Islet of Langerhans (tissue), 1 donor: ENCODE measurements around the gene MYO9B.

Experiments
- FAIRE-seq: peaks from one replicate; lab custom pipeline; 2011; peaks lifted over from hg19 to GRCh38; lab: Jason Lieb, UNC

The MYO9B gene, protein sequence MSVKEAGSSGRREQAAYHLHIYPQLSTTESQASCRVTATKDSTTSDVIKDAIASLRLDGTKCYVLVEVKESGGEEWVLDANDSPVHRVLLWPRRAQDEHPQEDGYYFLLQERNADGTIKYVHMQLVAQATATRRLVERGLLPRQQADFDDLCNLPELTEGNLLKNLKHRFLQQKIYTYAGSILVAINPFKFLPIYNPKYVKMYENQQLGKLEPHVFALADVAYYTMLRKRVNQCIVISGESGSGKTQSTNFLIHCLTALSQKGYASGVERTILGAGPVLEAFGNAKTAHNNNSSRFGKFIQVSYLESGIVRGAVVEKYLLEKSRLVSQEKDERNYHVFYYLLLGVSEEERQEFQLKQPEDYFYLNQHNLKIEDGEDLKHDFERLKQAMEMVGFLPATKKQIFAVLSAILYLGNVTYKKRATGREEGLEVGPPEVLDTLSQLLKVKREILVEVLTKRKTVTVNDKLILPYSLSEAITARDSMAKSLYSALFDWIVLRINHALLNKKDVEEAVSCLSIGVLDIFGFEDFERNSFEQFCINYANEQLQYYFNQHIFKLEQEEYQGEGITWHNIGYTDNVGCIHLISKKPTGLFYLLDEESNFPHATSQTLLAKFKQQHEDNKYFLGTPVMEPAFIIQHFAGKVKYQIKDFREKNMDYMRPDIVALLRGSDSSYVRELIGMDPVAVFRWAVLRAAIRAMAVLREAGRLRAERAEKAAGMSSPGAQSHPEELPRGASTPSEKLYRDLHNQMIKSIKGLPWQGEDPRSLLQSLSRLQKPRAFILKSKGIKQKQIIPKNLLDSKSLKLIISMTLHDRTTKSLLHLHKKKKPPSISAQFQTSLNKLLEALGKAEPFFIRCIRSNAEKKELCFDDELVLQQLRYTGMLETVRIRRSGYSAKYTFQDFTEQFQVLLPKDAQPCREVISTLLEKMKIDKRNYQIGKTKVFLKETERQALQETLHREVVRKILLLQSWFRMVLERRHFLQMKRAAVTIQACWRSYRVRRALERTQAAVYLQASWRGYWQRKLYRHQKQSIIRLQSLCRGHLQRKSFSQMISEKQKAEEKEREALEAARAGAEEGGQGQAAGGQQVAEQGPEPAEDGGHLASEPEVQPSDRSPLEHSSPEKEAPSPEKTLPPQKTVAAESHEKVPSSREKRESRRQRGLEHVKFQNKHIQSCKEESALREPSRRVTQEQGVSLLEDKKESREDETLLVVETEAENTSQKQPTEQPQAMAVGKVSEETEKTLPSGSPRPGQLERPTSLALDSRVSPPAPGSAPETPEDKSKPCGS (N-terminal part only)

DNA sequence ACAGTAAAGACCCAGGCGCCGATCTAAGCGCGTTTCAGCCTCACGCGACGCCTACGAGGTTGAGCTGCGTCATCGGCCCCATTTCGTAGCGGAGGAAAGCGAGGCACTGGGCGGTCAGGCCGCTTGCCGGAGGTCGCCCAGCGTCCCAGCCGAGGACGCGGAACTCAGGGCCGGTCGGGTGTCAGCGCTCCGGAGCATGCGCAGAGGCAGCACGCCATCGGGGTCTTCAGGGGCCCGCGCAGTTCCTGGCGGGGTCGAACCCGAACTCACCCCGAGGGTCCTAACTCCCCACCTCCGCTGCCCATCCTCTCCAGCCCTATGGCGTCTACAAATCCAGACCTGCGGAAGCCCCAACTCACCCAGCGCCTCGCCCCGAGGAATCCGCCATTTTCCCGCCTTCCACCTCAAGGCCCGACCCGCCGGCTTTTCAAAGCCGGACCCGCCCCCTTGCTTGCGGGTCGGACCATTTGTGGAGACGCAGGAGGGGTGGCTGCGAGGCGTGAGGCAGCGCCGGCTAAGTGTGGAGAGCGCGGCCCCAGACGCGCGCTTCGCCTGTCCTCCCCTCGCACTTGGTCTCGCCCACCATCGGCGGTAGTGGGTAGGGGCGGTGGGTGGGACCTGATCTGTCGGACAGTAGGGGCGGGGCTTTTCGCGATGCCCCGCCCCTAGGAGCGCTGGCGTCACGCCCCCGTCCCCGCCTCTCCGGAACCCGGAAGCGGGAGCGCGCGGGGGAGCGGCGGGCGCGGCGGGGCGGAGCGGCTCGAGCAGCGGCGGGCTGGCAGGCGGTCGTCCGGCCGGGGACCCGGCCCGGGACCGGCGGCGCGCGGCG is at the start of gene MYO9B, which contains the start of gene HAUS8:
Gene MYO9B, plus strand, starts transcription at position 743 of the 829 bp plus-strand sequence. CDS start 25,941 bp downstream, outside the sequence.
Gene HAUS8, minus strand, starts transcription at position 418 of the 829 bp plus-strand sequence. Its CDS starts 30 bp downstream, at position 388.
- FAIRE-seq, result no peak

DNA sequence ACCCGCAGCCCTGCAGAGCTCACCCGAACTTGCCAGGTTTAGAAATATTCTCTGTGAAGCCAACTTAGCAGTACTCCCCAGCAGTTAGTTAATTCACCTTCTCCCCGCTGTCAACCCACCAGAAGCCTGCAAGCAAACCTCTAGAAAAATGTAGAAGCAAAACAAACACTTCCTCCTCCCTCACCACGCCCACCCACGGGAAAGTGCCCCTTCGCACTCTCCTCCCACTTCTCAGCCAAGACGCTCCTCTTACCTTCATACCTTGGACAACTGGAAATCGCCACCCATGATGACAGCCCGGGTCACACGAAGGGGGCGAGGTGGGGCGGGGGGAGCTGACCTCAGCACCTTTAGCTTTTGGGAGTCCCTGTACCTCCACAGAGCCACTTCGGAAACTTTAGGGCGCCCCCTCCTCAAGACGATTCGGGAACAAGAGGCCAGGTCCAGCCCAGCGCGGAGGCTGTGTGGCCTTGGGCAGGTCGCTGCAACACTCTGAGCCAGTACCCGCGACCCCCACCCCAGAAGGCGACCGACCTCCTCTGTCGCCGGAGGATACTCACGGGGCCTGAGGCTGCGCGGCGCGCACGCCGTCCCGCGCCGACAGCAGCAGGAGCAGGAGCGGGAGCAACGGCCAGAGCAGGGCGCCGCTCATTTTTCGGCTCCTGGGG is 49.5 kb upstream of the MYO9B start:
- no peak for FAIRE-seq

- no peak for FAIRE-seq
Observed at GRCh38 chr19:17026706-17027534, 48.7 kb upstream of the MYO9B start, which contains the start of gene CPAMD8. Gene CPAMD8, minus strand, starts transcription at chr19:17026810. Its CDS starts 168 bp downstream, at chr19:17026642.

- no peak for FAIRE-seq
Observed at GRCh38 chr19:17027535-17027975, 48.0 kb upstream of the MYO9B start.

DNA sequence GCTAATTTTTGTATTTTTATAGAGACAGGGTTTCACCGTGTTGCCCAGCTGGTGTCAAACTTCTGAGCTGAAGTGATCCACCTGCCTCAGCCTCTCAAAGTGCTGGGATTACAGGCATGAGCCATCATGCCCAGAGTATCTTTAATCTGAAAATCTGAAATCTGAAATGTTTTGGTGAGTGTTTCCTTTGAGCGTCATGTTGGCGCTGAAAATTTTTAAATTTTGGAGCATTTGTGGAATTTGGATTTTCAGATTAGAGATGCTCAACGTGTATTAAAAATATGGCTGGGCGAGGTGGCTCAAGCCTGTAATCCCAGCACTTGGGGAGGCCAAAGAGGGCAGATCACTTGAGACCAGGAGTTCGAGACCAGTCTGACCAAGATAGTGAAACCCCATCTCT is 43.8 kb upstream of the MYO9B start:
- FAIRE-seq, result no peak

DNA sequence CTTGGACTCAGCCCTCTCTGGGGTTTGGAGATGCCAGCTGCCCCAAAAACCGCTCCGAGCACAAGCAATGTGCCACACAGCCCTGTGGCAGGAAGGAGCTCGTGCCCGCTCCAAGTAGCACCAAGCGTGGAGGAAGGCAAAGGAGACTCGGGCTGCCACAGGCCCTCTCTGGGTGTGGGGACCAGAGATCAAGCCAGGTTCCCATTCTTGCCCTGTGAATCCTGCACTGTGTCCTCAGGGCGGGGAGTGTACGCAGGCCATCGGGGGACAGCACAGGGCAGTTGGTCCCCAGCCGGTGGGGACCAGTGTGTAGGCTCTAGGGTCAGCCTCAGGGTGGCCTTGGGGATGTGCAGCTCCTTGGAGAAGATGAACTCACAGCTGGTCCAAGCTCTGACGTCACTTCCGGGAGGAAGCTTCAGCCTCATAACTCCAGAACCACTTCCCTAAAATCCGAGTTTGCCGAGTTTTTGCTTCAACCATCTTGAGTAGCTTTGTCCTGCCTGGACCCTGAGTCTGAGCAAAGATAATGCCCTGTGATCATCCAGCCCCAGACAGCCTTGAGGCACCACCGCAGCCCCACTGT is 39.6 kb upstream of the MYO9B start:
- FAIRE-seq, result no peak

GRCh38 chr19:17036640-17037039 is 38.9 kb upstream of the MYO9B start:
- no peak for FAIRE-seq

- no peak for FAIRE-seq
Observed at GRCh38 chr19:17037184-17037583, 38.4 kb upstream of the MYO9B start.

DNA sequence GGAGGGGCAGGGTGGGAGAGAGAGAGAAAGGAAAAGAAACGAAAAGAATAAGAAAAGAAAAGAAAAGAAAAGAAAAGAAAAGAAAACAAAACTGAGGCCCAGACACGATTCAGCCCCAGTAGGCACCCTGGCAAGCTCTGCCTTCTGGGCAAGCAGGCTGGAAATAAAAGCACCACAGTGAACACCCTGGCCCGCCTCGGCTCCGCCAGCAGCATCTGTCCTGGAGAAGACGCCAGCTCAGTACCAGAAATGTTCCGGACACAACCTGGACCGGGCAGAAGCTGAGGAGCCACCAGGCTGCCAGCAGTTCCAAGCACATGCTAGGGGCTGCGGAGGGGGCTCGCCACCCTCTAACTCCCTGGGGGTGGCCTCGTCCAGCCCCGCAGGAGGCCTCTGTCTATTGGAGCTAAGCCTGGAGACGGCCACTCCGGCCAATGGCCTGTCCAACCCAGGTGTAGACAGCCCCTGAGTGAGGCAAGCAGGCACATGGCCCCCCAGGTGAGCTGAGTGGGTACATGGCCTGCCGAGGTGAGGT is 37.5 kb upstream of the MYO9B start:
- FAIRE-seq, result no peak

- FAIRE-seq, result no peak
Observed at GRCh38 chr19:17041976-17042375, 33.6 kb upstream of the MYO9B start.

- FAIRE-seq, result no peak
Observed at GRCh38 chr19:17043744-17044143, 31.8 kb upstream of the MYO9B start.

DNA sequence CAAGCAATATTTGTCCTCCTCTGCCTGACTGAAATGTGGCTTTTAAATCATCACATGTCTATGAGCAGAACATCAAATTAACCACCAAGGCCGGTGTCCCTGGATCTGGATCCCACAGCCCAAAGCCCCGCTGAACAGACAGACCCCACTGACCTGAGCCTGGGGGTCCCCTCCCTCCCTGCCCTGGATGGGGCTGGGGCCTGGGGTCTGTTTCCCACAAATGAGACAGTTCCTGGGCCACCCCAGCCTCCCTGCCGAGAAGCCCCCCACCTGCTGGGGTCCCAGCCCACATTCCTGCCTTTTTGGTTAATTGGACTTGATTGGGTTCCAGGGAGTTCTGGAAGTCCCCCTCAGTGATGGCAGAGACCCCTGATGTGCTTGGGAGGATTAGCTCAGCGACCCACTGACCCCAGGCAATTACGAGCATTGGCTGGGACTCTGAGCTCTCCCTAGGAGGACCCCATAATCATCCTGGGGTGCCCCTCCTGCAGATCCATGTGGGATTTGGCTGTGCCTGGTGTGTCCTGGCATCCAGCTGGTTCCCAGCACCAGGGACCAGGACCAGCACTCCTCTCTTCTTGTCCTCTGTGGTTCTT is 29.6 kb upstream of the MYO9B start:
- no peak for FAIRE-seq

GRCh38 chr19:17048885-17049453 is 26.6 kb upstream of the MYO9B start:
- FAIRE-seq, result no peak

DNA sequence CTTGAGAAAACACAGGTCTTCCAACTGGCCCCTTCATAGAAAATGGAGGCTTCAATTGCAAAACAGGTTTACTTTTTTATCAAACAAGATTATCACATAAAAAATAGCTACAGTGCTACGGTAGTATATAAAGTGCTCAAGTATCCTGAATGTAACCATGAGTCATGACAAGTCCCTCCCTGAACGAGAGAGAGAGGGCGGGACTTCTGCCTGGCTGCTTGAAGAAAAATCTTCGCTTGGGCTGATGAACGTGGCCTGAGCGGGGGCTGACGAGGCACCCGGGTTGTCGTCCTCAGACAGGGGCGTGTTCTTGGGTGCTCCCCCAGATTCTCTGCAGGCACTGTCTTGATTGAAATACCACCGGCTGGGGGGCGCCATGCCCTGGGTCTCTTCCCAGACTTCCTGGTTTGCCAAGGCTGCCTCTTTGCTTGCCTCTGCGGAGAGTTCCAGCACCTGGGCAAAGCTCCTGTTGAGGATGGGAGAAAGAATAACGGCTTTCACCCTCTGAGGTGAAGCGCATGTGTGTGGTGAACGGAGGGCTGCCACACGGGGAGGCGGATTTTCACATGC is 25.8 kb upstream of the MYO9B start:
- no peak for FAIRE-seq

DNA sequence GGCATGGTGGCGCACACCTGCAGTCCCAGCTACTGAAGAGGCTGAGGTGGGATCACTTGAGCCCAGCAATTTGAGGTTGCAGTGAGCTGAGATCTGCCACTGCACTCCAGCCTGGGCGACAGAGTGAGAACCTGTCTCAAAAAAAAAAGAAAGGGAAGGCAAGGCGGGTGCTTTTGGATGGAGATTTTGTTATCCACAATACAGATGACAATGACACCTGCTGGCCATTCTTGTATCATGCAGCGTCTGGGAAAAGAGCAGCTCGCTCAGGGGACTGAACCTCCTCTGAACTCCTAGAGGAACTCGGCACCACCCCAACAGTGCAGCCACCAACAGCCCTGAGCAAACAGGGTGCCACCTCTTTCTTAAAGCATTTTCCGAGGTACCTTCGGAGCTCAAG is 23.1 kb upstream of the MYO9B start:
- FAIRE-seq, result no peak

DNA sequence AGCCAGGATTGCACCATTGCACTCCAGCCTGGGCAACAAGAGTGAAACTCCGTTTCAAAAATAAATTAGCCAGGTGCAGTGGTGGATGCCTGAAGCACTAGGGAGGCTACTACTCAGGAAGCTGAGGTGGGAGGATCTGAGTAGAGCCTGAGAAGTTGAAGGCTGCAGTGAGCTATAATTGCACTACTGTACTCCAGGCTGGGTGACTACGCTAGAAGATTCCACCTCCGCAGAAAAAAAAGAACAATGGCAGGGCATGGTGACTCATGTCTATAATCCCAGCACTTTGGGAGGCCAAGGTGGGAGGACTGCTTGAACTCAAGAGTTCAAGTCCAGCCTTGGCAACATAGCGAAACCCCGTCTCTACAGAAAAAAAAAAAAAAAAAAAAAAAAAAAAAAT is 20.8 kb upstream of the MYO9B start:
- FAIRE-seq, result no peak

DNA sequence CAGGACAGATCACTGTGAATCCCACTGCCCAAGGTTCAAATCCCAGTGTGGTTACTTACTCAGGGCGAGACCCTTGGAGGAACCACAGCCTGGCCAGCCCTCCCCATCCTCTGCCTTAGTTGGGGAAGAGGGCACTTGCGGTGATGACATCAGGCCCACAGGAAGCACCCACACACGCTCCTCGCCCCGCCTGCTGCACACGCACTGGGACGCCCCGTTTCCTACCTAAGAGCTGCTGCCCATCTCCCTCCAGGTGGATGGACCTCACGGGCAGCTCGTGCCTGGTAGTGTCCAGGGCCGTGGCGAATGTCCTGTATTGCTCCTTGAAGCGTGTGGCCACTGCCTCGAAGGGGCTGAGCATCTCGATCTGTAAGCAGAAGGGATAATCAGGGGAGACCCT is 19.9 kb upstream of the MYO9B start:
- no peak for FAIRE-seq

DNA sequence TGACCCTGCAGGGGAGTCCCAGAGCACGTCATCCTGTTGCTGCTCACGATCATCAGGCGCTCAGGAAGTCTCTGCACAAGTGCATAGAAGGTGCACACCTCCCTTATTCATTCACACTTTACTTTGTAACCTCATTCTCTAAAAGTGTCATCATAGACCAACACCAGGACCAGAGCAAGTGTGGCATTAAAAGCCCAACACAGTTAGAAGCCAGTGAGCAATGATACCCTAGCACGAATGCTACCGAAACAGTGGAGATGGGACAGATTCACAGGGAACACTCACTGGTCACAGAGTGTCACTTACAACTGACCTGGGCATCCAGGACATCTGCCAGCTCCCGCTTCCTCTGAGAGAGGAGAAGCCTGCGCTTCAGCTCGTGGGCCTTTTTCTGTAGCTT is 17.3 kb upstream of the MYO9B start:
- no peak for FAIRE-seq
